IPS-NIHi7 (cell line): Measurements from ENCODE around the gene PPM1H.
"Not testable (repeated sequence)": the region's sequence is repeated elsewhere in the genome, so short reads cannot be mapped to it uniquely, and the experiment has no call there.

Source experiments
- DNase-seq: peaks from one replicate; pipeline ENCODE4 v3.0.0; 2012; ENCODE audit warnings: mixed read lengths; ENCODE audit errors: extremely low spot score

PPM1H gene

DNA sequence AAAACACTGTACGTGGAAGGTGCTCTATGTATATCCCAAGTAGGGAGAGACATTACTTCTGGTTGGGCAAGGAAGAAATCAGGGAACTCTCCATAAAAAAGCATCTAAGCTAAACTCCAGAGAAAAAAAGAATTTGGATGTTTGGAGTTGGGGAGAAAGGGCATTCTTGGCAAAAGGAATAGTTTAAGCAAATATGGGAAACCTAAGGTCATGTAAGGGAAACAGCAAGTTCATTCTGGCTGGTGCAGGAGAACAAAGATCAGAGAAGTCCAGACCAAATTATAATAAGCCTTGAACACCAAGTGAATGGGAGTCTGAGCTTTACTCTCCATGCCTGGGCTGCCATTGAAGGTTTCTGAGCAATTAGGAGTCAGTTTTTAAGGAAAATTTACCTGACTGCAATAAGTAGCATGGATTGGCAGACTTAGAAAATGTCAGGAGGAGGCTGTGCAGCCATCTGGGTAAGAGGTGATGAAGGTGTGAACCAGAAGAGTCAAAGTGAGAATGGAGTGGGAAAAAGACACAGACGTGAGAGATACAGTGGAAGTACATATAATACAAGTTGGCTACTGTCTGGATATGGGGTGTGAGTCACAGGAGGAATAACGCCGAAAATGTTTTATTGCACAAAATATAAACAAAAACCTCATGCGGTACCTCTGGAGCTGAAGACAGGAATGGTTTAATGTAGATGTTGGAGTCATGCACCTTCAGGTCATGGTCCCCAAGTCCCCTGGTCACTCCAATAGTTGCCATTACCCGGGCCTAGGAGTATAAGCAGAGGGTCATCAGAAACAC, 245.7 kb downstream of the PPM1H start:
- DNase-seq, result no peak

DNA sequence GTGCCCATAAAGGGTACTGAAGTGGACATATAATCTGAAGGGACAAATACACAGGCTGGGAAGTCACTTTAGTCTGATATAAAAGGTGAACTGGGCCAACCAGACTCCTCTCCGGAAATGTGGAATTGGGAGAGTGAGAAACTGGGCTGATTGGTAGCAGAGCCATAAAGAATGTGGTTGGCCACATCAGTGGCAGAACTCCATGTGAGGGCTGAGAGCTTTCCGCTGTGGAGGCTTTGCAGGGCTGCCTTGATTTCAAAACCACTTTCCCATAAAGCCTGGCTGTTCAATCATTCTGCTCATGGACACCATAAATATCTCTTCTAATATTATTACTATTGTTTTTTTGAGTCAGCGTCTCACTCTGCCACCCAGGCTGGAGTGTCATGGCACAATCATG, 248.0 kb downstream of the PPM1H start:
- DNase-seq, result no peak

DNA sequence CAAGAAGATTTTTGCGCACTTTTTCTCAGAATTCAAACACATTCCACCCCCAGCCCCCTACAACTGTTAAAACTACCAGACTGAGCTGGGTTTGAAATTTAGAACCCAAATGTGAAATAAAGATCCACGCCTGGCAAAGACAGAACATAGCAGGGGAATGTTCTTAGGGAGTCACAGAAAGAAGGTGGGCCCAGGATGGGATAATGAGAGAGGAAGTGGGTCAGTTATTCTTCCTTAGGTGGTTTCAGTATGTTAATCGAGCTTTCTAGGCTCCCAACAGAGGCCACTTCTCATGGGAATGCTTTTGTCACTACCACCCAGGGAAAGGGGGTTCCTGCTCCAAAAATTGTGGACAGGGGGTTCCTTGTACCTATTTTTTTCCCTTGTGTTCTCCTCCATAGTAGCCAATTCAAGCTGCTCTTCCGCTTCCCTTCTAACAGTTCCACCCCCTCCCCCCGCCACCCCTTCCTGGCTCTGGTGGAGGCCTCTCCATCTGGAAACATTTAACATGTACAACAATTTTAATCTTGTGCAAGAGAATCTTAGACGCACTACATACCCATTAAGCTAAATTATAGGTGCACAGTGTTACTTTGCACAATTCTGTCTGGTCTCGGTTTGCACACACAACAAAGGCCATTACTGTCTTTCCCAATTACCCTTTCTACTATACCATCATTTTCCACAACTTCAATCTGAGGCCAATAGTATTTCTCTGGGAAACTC, 250.2 kb downstream of the PPM1H start:
- no peak for DNase-seq

DNA sequence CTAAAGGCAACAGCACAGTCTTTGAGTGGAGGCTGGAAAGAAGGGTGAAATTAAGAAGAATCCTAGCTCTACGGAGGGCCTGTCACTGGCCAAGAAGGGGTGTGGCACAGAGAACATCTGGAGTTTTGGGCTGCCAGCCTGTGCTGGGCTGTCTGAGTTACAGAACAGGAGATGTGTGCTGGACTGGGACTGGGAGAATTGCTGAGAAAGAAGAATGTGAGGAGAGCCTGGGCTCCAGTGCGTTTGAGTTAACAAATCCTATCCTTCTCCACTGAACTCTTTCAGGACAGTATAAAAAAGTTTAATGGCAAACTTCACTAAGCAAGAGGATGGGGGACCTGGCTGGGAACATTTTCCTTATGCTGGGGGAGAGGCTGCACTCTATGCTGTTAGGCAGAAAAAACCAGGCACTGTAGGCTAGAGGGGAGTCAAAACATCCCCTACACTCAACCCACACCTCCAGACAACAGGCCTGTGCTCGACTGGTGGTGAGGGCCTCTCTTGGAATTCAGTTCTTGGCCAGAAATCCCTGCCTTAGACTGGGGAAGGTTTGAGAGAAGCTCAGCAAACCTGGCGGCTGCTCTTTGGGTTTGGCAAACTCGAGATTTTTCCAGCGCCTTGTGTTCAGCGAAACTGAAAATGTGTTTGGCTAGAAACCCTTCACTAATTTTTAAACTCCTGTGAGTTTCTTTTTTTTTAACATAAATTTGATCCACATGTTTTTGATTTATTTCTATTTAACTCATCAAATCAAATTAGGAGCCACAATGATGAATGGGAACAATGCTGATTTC, 251.0 kb downstream of the PPM1H start:
- DNase-seq, result peak; percentile 37

DNA sequence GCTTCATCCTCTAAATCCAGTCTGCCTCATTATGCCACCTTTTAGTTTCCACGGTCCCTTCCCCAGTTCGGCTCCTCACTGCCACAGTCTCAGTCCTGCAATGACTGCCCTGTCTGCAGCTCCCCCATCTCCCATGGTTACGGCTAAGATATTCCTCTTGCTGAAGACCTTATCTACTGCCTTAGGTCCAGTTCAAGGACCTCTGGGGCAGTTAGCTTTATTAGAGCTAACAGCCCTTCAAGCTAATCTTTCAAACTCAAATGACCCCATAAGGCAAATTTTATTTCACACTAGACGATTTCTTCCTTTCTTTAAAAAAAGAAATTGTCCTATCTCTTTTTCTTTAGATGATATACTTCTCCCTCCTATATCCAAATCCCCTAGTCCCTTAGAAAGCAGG, 253.6 kb downstream of the PPM1H start:
- no peak for DNase-seq

DNA sequence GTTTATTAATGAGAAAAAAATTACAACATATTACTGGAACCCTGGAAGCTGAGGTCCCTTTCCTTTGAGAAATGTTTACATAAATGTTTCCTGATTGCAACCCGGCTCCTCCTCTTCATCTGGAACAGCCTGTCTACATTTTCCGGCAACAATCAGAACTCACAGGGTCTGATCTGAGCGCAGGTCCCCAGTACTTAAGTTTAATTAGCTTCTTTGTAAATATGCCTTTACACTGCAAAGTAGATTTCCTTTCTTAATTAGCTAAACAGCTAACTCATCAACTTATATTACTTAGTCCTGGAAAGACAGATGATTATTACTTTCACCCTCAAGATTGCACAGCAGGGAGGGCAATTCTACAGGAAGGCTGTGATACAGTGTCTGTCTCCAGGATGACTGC, 255.3 kb downstream of the PPM1H start:
- no peak for DNase-seq

DNA sequence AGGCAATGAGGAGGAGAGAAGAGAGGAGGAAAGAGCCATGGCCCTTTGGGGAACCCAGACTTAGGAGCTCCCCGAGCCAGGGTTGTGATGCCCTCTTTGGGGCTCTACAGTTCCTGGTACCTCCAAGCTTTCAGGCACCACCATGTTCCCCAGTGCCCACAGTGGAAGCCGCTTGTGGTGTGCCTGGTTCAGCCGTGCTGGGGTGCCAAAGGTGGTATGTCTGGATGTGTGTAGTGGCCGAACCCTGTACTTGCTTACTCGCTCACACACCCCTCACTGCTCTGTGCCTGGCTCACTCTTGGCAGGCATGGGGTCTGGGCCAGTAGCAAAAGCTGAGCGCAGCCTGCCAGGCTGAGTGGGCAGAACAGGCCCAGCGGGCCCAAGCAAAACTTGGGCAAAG, 257.6 kb downstream of the PPM1H start:
- no peak for DNase-seq

DNA sequence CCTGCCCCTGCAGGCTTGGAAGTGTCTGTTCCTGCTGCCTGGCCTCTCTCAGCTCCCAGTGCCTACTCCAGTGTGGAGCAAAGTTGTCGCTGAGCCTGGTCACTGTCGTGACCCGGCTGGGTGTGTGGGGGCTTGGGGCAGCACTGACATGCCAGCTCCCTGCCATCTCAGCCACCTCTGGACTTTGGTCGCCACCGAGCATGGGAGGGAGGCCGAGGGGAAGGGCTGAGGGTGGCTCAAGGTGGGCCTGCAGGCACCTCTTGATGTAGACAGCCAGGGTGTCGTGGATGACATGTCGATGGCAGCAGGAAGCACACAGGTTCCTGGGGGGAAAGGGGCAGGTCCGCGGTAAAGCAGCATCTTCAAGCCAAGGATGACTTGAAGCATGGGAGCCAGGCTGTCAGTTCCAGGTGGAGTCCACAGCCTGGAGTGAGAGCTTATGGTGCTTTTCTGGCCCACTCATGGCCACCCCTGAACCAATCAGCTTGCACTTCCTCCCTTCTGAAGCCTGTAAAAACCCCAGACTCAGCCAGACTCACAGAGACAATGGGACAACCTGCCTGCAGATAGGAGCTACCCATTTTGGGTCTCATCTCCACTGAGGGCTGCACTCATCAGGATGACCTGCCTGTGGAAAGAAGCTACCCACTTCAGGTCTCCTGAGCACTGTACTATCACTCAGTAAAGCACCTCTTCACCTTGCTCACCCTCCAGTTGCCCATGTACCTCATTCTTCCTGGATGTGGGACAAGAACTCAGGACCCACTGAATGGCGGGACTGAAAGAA, 258.2 kb downstream of the PPM1H start:
- DNase-seq, result no peak

DNA sequence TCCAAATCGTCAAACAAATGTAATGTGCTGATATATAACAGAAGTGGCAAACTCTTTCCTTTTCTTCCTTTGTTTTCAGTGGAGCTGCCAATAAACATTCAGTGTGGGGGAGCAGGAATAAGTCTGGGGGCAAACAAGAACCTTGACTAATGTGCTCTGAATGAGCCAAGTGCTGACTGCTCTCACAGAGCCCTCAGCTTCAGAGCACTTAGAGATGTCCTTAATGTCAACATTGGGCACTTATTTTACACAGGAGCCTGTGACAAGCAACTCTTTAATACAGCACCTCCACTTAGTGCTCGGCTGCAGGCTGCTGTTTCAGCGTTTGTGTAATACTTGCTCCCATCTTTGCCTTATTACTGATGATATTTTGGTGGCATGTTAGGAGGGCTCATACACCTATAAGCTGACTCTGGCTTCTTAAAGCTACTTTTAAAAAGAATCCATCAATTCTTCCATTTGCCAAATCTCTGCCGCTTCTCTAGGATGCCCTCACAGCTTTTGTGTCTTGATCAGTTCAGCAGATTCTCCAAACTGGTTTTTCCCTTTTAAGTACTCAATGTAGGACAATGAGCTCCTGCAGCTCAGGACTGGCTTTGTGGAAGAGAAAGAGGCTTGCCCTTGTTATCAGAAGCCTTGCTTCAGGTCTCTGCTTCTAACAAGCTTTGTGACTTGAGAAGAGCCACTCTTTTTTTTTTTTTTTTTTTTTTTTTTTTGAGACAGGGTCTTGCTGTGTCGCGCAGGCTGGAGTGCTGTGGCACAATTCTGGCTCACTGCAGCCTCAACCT, 261.7 kb downstream of the PPM1H start:
- peak; percentile 22 for DNase-seq

DNA sequence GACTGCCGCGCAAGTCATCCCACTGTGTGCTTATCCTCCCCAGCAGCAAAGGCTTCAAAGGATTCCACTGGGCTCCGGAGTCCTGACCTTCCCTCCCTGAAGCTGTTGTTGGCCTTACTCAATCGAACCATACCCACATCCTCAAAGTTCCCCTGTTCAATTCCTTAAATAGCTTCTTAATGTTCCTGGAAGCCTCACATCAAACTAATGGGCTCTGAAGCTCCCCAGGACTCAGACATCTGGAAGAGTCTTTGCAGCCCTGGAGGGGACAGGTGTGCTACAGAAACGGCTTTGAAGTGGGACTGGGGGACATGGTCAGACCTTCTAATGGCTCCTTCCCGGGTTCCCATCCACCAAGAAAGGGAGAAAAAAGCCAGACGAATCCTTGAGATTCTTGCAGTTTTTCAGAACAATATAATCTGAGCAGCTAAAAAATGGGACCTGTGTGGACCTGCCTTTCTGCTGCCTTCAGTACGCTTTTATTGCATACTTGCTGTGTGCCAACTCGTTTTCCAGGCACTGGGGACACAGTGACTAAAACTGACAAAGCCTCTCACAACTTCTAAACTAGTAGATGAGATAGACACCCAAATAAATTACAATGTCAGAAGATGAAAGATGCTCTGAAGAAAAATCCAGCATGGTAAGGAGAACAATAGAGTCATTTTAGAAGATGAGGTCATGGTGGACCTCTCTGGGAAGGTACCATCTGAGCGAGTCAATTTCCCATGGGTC, 263.8 kb downstream of the PPM1H start:
- no peak for DNase-seq

DNA sequence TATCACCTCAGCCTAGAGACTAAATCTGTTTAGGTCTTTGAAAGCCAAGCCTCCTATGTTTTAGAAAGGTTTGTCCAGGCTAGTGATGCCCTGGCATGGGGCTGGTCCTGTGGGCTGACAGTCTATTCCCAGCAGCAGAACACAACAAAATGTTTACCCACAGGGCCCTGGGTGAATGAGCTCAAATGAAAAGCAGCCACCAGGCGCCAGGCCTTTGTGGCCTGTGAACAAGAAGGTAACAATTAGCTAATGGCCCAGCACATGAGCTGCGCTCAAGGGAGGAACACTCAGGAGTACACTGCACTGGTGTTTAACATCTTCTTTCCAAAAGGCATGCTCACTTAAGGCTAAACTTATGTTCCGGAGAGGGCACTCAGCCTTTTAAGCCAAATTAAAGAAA, 266.2 kb downstream of the PPM1H start:
- DNase-seq, result no peak

DNA sequence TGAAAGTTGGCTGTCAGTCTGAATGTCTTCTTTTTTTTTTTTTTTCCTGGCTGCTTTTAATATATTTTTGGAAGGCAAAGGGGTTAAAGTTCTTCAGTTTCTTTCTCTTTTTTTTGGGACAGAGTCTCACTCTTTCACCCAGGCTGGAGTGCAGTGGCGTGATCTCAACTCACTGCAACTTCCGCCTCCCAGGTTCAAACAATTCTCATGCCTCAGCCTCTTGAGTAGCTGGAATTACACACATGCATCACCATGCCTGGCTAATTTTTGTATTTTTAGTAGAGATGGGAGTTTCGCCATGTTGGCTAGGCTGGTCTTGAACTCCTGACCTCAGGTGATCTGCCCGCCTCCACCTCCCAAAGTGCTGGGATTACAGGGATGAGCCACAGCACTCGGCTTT, 270.0 kb downstream of the PPM1H start:
- not testable (repeated sequence) for DNase-seq

DNA sequence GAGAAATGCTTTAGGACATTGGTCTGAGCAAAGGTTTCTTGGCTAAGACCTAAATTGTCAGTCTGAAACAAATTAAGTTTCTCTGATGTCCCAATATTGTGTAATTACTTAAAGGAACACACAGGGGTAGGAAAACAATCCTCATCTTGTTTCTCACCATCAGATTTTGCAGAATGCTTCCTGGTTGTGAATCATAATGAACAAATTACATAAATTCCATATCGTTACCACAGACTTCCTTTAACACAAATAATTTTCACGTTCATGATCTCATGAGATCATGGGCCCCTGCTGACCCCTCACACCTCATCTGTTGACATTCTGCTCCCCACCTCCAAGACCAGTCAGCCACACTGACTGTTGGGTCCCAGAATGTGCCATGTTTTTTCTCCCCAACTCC, 274.2 kb downstream of the PPM1H start:
- no peak for DNase-seq

DNA sequence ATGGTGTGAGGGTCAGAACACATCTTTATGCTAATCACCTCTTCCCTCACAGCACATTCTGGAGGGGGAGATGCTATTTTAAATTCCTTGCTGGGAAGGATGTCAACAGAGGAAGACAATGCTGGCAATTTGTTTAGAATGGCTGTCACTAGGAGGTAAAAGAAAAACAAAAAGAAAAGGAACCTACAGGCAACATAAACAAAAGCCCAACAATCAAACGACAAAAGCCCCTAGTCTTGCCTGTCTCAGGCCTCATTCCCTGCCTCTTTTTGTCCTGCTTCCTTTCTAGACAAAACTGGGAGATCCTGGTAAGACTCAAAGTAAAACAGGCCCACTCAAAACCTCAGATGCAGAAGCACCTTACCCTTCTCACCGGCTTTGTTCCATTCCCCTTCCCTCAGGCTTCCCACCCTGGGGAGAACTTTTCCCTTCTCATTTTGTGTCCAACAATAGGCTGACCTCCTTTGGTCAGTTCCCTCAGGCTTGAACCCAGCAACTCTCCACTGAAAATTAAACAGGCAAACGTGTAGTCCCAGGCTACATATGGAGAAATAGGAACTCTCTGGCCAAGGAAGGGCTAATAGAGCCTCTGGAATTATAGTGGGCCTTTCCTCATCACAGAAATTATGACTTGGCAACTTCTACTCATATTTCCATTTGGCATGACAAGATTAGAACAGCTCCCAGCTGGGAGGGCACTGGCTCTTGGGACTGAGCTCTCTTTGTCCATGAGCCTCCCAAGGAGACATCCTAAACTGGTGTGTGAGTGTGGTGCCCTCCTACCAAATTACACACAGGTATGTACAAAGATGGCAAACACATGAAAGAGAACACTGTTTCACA, 275.3 kb downstream of the PPM1H start:
- DNase-seq, result peak; percentile 70

DNA sequence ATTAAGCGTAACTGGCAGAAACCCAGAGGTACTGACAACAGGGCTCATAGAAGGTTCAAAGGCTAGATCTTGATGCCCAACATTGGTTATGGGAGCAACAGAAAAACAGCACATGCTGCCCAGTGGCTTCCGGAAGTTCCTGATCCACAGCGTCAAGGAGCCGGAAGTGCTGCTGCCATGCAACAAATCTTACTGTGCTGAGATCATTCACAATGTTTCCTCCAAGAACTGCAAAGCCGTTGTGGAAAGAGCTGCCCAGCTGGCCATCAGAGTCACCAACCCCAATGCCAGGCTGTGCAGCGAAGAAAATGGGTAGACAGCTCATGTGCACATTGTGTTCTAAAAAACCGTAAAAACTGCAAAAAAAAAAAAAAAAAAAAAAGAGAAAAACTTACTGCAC, 276.0 kb downstream of the PPM1H start:
- DNase-seq, result no peak

DNA sequence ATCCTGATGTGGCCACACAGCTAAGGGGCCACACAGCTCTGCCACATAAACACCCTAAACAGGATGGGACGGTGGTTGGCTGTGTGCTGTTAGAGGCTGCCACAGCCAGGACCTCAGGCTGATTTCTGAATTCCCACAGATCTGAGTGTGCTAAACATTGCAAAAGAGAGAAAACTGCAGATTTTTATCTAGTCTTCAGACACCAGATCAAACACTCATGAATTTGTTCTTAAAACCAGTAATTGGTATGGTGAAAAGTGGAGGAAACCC, 277.7 kb downstream of the PPM1H start:
- DNase-seq, result no peak

DNA sequence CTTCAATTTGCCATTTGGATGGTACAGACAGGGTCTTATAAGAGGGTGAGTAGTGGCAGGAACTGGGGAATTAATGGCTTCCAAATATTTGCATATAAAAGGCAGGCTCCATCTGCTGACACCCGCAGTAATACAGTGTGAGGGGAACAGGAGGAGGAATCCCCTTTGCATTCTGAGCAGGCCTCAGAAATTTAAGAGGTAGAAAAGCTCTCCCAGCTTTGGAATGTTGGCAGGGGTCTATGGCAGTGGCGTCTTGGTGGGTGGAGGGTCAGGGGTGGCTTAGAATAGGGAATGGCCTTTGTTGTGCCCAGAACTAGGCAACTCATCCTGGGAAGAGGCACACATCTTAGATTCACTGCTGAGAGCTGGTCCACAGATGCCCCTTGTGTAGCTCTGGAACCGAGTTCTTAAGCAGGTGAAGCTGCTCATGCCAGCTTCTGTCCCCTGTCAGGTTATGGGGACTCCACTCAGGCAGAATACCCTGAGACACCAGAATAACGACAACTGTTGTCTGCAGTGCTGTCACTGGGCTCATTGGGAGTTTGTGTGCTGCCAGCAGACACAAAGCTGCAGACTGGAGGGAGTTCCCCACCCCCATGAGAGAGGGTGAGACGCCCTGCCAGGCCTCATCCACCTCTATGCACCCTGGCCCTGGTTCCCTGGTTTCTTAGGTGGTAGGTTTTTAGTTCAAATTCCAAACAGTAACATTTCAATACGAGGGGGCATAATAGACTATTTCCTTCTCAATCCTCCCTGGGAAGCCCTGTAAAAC, 278.2 kb downstream of the PPM1H start:
- DNase-seq, result no peak

DNA sequence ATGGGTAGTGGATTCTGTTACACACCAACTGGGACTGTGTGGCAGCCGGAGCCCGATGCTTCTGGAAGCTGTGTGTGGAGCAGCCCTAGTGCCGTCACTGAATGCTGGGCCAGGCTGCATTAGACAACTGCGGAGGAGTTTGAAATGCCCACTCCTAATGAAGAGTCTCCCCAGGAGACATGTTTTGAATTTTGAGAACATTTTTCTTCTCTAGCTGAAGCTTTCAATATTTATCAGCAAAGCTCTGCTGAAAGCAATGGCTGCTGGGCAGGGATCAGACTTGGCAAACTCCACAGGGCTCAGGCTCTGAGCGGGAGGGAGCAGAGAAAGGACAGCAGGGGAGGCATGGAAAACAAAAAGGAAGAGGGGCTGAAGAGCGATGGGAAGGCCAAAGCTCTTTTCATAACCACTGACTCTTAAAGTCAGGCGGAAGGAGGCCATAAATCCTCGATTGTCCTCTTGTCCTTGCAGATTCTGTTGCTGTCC, 279.2 kb downstream of the PPM1H start:
- DNase-seq, result no peak
